ENCODE measurements around the gene RGS7BP.

Gene RGS7BP

DNA sequence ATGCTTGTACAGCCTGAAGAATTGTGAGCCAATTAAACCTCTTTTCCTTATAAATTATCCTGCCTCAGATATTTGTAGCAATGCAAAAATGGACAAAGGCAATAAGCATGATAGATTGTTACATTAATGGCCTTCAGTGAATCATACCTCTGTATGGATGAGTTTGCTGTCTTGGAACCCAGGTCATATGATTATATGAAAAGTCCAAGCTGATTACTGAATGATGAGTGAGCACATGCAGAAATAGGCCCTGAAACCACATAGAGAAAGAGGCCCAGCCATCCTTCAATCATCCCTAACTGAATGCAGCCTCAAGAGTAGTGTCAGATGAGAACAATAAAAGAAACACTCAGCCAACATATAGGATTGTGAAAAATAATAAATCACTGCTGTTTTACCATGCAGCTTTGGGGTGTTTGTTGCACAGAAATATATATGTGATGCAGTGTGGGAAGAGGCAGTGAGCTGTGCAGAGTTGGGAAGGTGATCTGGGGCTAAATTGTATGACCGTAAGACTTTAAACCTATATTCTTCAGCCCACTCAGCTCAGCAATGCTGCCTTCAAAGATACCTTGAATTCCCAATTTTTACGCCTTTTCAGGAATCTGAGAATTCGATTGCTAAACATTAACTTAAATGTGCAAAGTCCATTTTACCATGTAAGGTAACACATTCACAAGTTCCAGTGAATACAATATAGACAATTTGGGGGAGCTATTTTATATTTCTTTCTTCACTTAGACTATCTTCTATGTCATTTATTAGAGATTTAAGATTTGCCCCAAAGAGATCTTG is 148.1 kb downstream of the RGS7BP start:
- H3K4me2 ChIP-seq (ENCODE audit: low read length): no peak overlapping the region
- no peak overlapping the region for H3K9ac ChIP-seq
- no peaks in the 10 kb centered on the region for H3K36me3 ChIP-seq (ENCODE audit: control insufficient read depth, insufficient read depth, low read length)
- TF ChIP-seq, protein P1, sequence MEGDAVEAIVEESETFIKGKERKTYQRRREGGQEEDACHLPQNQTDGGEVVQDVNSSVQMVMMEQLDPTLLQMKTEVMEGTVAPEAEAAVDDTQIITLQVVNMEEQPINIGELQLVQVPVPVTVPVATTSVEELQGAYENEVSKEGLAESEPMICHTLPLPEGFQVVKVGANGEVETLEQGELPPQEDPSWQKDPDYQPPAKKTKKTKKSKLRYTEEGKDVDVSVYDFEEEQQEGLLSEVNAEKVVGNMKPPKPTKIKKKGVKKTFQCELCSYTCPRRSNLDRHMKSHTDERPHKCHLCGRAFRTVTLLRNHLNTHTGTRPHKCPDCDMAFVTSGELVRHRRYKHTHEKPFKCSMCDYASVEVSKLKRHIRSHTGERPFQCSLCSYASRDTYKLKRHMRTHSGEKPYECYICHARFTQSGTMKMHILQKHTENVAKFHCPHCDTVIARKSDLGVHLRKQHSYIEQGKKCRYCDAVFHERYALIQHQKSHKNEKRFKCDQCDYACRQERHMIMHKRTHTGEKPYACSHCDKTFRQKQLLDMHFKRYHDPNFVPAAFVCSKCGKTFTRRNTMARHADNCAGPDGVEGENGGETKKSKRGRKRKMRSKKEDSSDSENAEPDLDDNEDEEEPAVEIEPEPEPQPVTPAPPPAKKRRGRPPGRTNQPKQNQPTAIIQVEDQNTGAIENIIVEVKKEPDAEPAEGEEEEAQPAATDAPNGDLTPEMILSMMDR (IDR thresholded peaks at IDR 0.05): no peak
- no peak overlapping the region for H3K4me3 ChIP-seq (ENCODE audit: low read depth, low read length)
- H3K9me3 ChIP-seq (ENCODE audit: control insufficient read depth, low read length): no peaks in the 10 kb centered on the region
- H3K27me3 ChIP-seq (ENCODE audit: control insufficient read depth, insufficient read depth, low read length): no peaks in the 10 kb centered on the region
- no peaks in the 10 kb centered on the region for H3K79me2 ChIP-seq
- no peak overlapping the region for H3K27ac ChIP-seq
- H2AFZ ChIP-seq: no peak overlapping the region
- no peaks in the 10 kb centered on the region for H3K4me1 ChIP-seq

DNA sequence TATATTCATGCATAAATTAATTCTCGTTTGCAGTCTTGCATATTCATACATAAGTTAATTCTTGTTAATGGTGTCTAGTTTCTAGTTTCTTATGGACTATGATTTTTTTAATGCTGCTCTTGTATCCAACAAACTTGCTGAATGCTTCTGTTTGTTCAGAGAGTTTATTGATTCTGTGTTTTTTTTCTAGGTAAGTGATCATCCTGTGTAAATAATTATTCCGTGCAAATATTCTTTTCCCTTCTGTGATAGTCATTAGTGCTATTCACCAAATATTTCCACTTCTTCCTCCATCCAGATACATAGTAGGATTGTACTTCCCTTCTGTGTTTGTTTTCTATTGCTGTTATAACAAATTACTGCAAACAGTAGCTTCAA is 148.7 kb downstream of the RGS7BP start:
- no peaks in the 10 kb centered on the region for H3K79me2 ChIP-seq
- no peaks in the 10 kb centered on the region for H3K4me1 ChIP-seq
- no peaks in the 10 kb centered on the region for H3K36me3 ChIP-seq (ENCODE audit: control insufficient read depth, insufficient read depth, low read length)
- H3K9ac ChIP-seq: no peak overlapping the region
- H3K27me3 ChIP-seq (ENCODE audit: control insufficient read depth, insufficient read depth, low read length): no peaks in the 10 kb centered on the region
- no peak overlapping the region for H3K4me2 ChIP-seq (ENCODE audit: low read length)
- H2AFZ ChIP-seq: no peak overlapping the region
- no peaks in the 10 kb centered on the region for H3K9me3 ChIP-seq (ENCODE audit: control insufficient read depth, low read length)
- no peak overlapping the region for H3K4me3 ChIP-seq (ENCODE audit: low read depth, low read length)
- TF ChIP-seq, protein P1 (IDR thresholded peaks at IDR 0.05): no peak
- H3K27ac ChIP-seq: no peak overlapping the region

DNA sequence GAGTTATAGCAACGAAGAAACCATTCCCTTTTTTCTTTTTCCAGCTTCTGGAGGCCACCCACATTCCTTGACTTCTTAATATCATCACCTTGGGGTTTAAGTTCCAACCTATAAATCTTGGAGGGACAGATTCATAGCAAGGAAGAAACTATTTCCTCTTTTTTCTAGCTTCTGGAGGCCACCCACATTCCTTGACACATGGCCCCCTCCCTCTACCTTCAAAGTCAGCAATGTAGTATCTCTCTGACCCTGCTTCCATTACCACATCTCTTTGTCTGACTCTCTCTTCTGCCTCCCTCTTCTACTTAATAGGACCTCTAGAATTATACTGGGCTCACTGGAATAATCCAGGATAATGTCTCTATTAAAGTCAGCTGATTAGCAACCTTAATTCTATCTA is 149.8 kb downstream of the RGS7BP start:
- no peaks in the 10 kb centered on the region for H3K79me2 ChIP-seq
- H2AFZ ChIP-seq: no peak overlapping the region
- no peak overlapping the region for H3K4me3 ChIP-seq (ENCODE audit: low read depth, low read length)
- no peaks in the 10 kb centered on the region for H3K9me3 ChIP-seq (ENCODE audit: control insufficient read depth, low read length)
- no peak overlapping the region for H3K27ac ChIP-seq
- no peak overlapping the region for H3K4me2 ChIP-seq (ENCODE audit: low read length)
- no peaks in the 10 kb centered on the region for H3K27me3 ChIP-seq (ENCODE audit: control insufficient read depth, insufficient read depth, low read length)
- TF ChIP-seq, protein P1 (IDR thresholded peaks at IDR 0.05): no peak
- H3K36me3 ChIP-seq (ENCODE audit: control insufficient read depth, insufficient read depth, low read length): no peaks in the 10 kb centered on the region
- H3K9ac ChIP-seq: no peak overlapping the region
- no peaks in the 10 kb centered on the region for H3K4me1 ChIP-seq

DNA sequence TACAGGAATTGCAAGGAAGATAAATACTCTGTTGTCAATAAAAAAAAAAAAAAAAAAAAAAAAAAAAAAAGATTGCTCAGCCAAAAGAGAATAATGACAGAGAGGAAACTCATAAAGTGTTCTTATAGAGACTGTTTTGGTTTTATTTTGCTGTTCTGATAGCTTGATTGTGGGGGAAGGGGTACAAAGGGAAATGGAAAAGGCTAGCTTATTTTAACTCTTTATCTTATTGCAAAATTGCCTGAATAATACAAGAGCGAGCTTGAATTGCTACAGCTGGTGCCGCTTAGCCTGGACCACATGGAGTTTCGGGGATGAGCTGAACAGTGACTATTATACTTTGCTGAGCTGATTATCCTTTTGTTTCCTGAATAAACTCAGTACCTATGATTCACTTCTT is 153.5 kb downstream of the RGS7BP start:
- no peak overlapping the region for H3K4me3 ChIP-seq (ENCODE audit: low read depth, low read length)
- H3K27me3 ChIP-seq (ENCODE audit: control insufficient read depth, insufficient read depth, low read length): no peaks in the 10 kb centered on the region

More for the DNA sequence above, 153.5 kb downstream of the RGS7BP start:
- no peak overlapping the region for H3K27ac ChIP-seq
- no peak overlapping the region for H3K4me2 ChIP-seq (ENCODE audit: low read length)
- TF ChIP-seq, protein P1 (IDR thresholded peaks at IDR 0.05): no peak
- no peaks in the 10 kb centered on the region for H3K4me1 ChIP-seq
- H3K36me3 ChIP-seq (ENCODE audit: control insufficient read depth, insufficient read depth, low read length): no peaks in the 10 kb centered on the region
- H3K9me3 ChIP-seq (ENCODE audit: control insufficient read depth, low read length): no peaks in the 10 kb centered on the region
- no peak overlapping the region for H2AFZ ChIP-seq
- H3K79me2 ChIP-seq: no peaks in the 10 kb centered on the region
- H3K9ac ChIP-seq: no peak overlapping the region

All from parathyroid adenoma (tissue), 2 donors.